Measurements from ENCODE around the gene LDLRAD4.

GRCh38 chr18:13321923-13322322 is 103.4 kb downstream of the LDLRAD4 start:
- TF ChIP-seq CREB1 (IDR thresholded peaks at IDR 0.05; ENCODE audit: low read depth) = no peak
- no peak for TF ChIP-seq TAF1 (IDR thresholded peaks at IDR 0.05; ENCODE audit: low read depth)
- no peak for TF ChIP-seq FOXM1 (IDR thresholded peaks at IDR 0.05; ENCODE audit: borderline replicate concordance, low read depth)
- TF ChIP-seq EP300 (IDR thresholded peaks at IDR 0.05; ENCODE audit: borderline replicate concordance) = no peak
- TF ChIP-seq MAX (IDR thresholded peaks at IDR 0.05) = no peak
- no peak for TF ChIP-seq RAD21 (IDR thresholded peaks at IDR 0.05; ENCODE audit: low read depth)
- TF ChIP-seq REST (IDR thresholded peaks at IDR 0.05; ENCODE audit: low read depth) = no peak
- TF ChIP-seq USF1 (IDR thresholded peaks at IDR 0.05) = no peak
- no peak for TF ChIP-seq TEAD4 (IDR thresholded peaks at IDR 0.05)
